Measurements from ENCODE around the gene TRAF7. TPM values are rescaled to one million over a fixed set of nuclear protein-coding genes. Genes with fewer than 3 reads are reported as not detected.

Gene TRAF7
- total and polyA plus RNA-seq, 9 donors, result 13.3 to 68.0 (median 45.5) TPM

DNA sequence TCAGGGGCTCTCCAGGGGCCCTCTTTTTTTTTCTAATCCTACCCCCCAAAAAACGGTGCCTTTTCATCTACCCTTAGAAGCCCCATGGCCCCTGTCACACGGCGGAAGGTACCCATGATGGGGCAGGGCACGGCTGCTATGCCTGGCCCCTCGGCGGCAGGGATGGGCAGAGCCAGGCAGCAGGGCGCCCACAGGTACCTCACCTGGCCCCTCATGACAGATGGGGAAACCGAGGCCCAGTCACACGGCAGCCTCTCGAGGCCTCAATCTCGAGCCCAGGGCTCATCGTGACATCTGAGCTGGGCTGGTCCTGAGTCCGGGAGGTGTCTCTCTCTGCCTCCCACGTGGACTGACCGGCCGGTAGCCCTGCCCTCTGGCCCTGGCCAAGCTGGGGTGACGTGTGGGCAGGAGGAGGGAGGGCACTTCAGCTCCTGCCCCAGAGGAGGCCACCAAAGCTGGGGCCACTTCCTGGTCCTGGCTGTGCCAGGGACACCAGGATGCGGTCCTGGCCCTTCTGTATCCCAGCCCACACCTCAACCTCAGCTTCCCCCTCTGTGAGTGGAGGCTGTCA lies 11.6 kb downstream of the TRAF7 start:
- intact Hi-C loops (cut with DNase I), result no loop called here
- H3K27ac ChIP-seq, result no peak overlapping the region
- H3K4me3 ChIP-seq, result no peak overlapping the region
- H3K4me1 ChIP-seq (ENCODE audit: insufficient read depth), result no peaks in the 10 kb centered on the region
- H3K27me3 ChIP-seq, result no peaks in the 10 kb centered on the region
- no peaks in the 10 kb centered on the region for H3K9me3 ChIP-seq
- no peak for TF ChIP-seq POLR2A (IDR thresholded peaks at IDR 0.05)
- WGBS, 3 donors, result 81 to 84% (median 83%) methylated on average over 18 of the region's 18 CpGs
- H3K36me3 ChIP-seq, result no peaks in the 10 kb centered on the region
- no peak for DNase-seq

- DNase-seq, result no peak
These were observed 14.5 kb downstream of the TRAF7 start for GRCh38 chr16:2170080-2170479.

GRCh38 chr16:2170587-2171435 lies 15.2 kb downstream of the TRAF7 start:
- TF ChIP-seq, protein P1, sequence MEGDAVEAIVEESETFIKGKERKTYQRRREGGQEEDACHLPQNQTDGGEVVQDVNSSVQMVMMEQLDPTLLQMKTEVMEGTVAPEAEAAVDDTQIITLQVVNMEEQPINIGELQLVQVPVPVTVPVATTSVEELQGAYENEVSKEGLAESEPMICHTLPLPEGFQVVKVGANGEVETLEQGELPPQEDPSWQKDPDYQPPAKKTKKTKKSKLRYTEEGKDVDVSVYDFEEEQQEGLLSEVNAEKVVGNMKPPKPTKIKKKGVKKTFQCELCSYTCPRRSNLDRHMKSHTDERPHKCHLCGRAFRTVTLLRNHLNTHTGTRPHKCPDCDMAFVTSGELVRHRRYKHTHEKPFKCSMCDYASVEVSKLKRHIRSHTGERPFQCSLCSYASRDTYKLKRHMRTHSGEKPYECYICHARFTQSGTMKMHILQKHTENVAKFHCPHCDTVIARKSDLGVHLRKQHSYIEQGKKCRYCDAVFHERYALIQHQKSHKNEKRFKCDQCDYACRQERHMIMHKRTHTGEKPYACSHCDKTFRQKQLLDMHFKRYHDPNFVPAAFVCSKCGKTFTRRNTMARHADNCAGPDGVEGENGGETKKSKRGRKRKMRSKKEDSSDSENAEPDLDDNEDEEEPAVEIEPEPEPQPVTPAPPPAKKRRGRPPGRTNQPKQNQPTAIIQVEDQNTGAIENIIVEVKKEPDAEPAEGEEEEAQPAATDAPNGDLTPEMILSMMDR (IDR thresholded peaks at IDR 0.05), result no peak
- TF ChIP-seq POLR2A (IDR thresholded peaks at IDR 0.05) (no peak), EP300 (IDR thresholded peaks at IDR 0.05) (no peak)
- Histone ChIP-seq H3K27me3 (no peaks in the 10 kb centered on the region), H3K27ac (no peak overlapping the region), H3K4me1 (ENCODE audit: insufficient read depth) (no peaks in the 10 kb centered on the region), H3K9me3 (no peaks in the 10 kb centered on the region), H3K4me3 (no peak overlapping the region), H3K36me3 (no peaks in the 10 kb centered on the region)
- intact Hi-C loops (cut with DNase I), result no loop called here
- WGBS, 3 donors, result 82 to 86% (median 84%) methylated on average over 42 to 47 of the region's 47 CpGs
- DNase-seq, result no peak

More at GRCh38 chr16:2170080-2170479, 14.5 kb downstream of the TRAF7 start:
- Histone ChIP-seq H3K27ac (no peak overlapping the region), H3K9me3 (no peaks in the 10 kb centered on the region), H3K27me3 (no peaks in the 10 kb centered on the region), H3K4me3 (no peak overlapping the region), H3K36me3 (no peaks in the 10 kb centered on the region), H3K4me1 (ENCODE audit: insufficient read depth) (no peaks in the 10 kb centered on the region)
- intact Hi-C loops (cut with DNase I), result no loop called here
- 79 to 90% (median 86%) methylated on average over 14 to 18 of the region's 18 CpGs for WGBS, 3 donors
- TF ChIP-seq POLR2A (IDR thresholded peaks at IDR 0.05), result no peak
- TF ChIP-seq EP300 (IDR thresholded peaks at IDR 0.05), result no peak
- TF ChIP-seq, protein P1 (IDR thresholded peaks at IDR 0.05), result no peak

DNA sequence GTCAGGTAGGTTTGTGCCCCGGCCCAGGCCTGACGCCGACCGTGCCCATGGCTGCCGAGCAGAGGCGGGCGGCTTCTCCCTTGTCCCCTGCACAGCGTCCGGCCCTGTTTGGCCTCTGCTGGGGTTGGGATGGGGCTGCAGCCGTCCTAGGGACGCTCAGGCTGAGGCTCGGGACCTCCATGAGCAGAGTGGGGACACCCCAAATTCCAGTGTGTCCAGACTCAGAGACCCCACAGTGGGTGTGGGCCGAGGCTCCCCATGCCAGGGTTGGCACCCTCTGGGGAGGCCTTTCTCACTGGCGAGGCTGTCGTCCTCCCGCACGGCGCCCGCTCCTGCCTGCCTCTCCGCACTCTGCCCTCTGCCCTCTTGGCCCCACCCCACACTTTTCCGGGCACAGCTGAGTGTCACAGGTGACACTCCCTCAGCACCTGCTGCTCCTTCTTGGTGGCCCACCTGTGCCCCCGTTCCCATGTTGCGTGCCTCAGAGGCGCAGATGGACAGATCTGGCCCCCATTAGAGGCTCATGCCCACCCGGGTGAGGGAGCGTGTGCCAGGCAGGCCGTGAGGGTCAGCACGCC lies 16.1 kb downstream of the TRAF7 start:
- intact Hi-C loops (cut with DNase I), result no loop called here
- TF ChIP-seq, protein P1 (IDR thresholded peaks at IDR 0.05), result no peak
- no peak for TF ChIP-seq EP300 (IDR thresholded peaks at IDR 0.05)
- Histone ChIP-seq H3K4me3 (no peak overlapping the region), H3K4me1 (ENCODE audit: insufficient read depth) (no peaks in the 10 kb centered on the region), H3K27ac (no peak overlapping the region), H3K27me3 (no peaks in the 10 kb centered on the region), H3K36me3 (no peaks in the 10 kb centered on the region), H3K9me3 (no peaks in the 10 kb centered on the region)
- DNase-seq, result no peak
- WGBS, 3 donors, result 90 to 95% (median 93%) methylated on average over 28 of the region's 28 CpGs

Measured in ovary (tissue), 9 donors.